Right renal pelvis (tissue), 4 donors: ENCODE measurements around the gene TNNC1. TPM values are rescaled to one million over a fixed set of nuclear protein-coding genes. Genes with fewer than 3 reads are reported as not detected.

ENCODE experiments used
- DNase-seq, 4 donors: peaks; one replicate each; pipeline ENCODE4 v3.0.0-alpha.2; 2013; ENCODE audit warnings: low read depth in 4 of 4, low spot score in 3 of 4, missing footprints in 1 of 4
- polyA plus RNA-seq, 4 donors: library from polyadenylated mRNA; unstranded; fragments of 120-200 nt; gene quantifications; one replicate each; pipeline ENCODE4 v1.2.1, GENCODE V29; 2013; ENCODE audit not compliant: insufficient read length in 4 of 4

TNNC1 gene
- polyA plus RNA-seq, 4 donors = 4.3 to 8.2 (median 6.6) TPM

DNA sequence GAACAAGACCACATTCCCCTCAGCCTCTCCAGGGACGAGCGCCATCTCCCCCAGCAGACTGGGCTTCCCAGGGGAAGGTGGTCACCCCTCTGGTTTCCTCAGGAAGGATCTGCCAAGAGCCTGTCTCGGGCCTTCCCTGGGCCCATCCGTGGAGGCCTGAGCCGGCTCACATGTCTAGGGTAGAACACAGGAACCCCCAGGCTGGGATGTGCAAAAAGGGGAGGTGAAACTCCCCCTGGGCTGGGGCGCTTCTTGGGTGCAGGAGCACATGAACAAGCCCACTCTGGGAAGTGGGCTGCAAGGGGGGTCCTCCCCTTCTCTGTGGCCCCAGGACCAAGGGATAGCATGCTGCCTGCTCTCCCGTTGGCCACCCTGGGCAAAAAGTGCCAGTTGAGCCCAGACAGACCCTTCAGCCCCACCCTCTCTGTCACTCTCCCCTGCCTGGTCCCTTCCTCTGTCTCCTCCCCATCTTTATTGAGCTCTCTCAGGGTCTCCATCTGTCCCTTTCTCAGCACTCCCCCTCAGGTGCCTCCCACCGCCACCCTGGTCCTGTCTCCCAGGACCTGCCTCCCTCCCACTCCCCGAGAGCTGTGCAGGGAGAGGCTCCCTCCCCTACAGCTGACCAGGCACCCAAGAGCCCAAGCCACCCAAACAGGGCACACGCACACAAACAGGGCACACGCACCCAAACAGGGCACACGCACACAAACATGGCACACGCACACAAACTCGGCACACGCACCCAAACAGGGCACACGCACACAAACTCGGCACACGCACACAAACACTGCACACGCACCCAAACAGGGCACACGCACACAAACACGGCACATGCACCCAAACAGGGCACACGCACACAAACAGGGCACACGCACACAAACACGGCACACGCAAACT lies 9.8 kb downstream of the TNNC1 start:
- DNase-seq = no peak

GRCh38 chr3:52443268-52443610 lies 10.6 kb downstream of the TNNC1 start:
- no peak for DNase-seq

GRCh38 chr3:52442409-52443267 lies 11.2 kb downstream of the TNNC1 start:
- no peak for DNase-seq

DNA sequence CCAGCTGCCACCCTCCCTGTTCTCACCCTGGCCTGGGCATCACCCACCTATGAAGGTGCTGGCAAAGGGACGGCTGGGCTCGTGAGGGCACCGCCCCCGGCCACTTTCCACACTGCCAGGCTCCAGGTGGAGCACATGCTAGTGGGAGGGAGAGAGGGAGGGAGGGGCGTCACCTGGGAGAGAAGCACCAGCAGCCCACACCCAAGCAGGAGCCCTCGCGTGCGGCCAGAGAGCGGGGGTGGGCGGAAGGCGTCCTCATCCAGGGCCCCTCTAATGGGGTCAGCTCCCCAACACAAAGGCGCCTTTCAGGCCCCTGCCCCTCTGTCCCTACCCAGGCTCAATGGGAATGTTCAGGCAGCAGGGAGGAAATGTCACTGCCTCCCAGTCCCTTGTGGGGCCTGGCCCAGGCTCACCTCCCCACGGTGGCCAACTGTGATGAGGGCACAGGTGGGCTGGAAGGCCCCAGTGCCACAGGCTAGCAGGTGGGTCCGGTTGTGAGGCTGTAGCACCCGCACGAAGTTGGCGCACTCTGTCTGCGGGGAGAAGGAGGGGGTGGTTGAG lies 12.0 kb downstream of the TNNC1 start:
- no peak for DNase-seq

- no peak for DNase-seq
These were observed 12.6 kb downstream of the TNNC1 start for GRCh38 chr3:52441091-52441771.

- DNase-seq = no peak
These were observed 13.2 kb downstream of the TNNC1 start for GRCh38 chr3:52440671-52441070.

- no peak for DNase-seq
These were observed 13.6 kb downstream of the TNNC1 start for GRCh38 chr3:52440249-52440551.

DNA sequence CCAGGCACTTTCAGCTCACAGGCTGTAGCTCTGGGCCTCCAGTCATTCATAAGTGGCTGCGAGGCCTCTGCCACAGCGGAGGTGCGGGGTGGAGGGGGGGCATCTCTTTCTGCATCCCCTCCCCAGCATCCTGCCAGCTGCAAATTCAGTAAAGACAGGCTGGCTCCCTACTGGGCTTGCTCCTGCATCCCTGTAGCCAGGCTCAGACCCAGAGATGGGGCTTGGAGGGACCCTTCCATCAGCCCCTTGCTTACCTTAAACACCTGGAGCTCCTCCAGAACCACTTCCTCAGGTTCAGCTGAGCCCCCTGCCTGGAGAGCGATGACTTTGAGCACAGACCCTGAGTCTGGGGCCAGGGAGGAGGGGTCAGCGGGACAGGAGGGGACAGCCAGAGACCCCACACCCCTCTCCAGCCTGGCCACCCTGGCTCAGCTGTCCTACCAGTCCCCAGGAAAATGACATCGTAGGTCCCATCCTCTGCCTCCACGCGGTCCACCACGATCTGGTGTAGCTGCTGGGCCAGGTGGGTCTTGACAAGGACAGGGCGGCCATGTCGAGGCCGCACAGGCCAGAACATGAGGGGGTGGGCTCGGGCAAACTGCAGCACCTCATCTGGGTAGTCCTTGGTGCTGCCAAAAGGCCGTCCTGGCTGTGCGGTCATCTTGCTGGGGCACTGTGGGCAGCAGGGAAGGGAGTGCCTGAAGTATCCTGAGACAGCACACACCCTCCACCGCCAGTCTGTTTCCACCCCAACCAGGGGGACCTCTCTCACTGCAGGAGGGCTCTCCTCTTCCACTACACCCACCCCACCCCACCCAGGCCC lies 14.2 kb downstream of the TNNC1 start:
- DNase-seq = no peak

GRCh38 chr3:52438579-52439425 lies 15.0 kb downstream of the TNNC1 start:
- no peak for DNase-seq

DNA sequence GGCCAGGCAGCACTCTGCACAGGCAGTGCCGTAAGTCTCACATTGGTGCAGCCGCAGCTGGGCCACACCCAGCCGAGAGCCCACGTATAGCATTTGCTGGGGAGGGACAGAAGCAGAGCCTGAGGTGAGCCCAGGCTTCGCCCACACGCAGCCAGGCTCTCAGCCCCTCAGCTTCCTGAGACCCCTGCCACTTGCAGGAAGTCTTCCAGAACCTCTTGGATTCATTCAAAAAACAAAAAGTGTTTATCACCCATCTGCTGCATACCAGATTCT lies 15.8 kb downstream of the TNNC1 start:
- no peak for DNase-seq

DNA sequence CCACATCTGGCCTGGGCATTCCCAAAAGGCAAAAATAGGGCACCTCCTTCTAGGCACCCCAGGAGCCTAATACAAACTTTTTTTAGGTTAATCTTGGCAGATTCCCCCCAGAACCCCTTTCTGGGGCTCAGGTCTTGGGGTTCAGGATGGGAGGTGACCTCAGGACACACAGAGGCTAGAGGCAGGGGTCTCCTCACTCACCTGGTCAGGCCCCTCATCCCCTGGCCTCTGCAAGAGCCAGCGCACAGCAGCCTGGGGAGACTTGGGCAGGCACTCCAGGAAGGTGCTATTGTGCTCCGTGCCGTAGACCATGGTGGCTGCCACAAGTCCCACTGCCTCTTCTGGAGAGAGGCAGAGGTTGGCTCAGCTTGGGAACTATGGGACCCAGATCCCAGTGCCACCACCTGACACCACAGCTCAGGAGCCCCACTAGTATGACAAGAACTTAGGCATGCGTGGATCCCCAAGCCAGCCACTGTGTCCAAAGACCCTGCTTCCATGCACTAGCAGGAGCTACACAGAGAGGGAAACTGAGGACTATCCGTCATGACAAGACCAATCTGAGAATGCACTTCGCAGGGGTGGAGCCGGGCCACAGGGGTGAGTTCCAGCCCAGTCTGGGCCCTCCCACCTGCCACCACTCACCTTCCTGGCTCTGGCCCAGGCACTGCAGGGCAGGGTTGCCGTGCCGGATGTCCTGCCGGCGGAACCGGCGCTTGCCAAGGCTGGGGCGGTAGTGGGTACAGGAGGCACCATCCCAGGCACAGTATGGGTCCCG lies 16.3 kb downstream of the TNNC1 start:
- no peak for DNase-seq

DNA sequence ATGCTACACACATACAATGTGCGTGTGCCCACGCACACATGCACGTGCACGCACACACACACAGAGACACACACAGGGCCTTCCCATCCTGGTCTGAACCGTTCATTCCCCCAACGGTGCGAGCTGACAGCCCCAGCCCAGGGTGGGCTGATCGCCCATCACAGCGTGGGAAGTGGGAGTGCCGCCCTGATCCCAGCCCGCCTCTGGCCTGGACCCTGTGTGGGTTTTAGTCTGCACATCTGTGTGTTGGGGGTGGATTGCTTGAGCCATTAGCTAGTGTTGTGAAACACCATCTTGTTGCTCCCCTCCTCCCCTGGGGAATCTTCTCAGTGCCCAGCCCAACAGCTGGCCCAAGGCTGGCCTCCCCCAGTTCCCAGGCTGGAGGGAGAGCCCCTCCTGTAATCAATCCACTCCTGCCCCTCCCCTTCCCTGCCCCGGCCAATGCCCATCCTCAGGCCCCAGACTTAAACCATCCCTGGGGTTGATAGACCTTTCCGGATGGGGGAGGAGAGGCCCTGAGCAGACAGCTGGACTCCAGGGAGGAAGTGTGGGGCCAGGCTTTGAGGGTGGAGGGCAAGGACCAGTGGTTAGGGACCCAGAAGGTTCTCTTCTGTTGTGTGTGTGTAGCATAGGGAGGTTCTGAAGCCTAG lies 17.2 kb downstream of the TNNC1 start:
- DNase-seq = no peak

DNA sequence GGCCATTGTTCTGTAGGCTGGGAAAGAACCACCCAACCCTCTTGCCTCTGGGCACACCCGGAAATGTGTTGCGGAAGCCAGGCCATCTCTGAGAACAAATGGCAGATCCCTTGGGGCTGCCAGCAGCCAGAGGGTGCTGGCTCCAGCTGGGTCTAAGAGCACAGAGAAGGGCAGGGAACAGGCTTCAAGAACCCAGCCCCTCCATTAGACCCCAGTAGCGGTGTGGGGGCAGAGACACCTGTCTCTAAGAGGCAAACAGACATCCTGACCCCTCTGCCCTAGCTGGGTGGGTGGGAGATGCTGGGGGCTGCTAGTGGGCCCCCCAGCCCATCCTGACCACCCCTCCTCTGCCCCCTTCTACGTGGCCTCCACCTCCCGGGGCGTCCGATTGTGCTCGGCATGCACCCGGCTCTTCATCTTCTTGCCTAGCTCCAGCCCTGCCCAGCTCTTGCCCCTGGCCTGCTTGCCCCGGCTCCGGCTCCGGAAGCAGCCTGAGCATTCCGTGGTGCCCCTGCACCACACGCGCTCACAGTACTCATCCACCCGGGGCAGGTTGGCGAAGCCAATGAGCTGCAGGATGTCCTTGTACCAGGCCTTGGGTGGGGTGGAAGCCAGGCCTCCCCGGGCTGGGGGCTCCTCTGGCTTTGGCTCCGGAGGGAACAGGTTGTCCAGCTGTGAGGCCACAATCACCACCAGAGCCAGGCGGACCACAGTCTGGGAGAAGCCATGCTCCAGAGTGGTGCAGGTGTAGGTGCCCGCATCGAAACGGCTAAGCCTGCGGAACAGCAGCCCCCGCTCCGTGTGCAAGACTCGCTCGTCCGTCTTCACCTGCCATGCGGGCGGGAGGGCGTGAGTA lies 18.4 kb downstream of the TNNC1 start:
- no peak for DNase-seq

- no peak for DNase-seq
These were observed 19.2 kb downstream of the TNNC1 start for GRCh38 chr3:52434491-52435115.

- DNase-seq = no peak
These were observed 19.8 kb downstream of the TNNC1 start for GRCh38 chr3:52433996-52434479.

GRCh38 chr3:52433328-52433995 lies 20.4 kb downstream of the TNNC1 start:
- DNase-seq = no peak
